ENCODE measurements around the gene KIFC3. TPM values are rescaled to one million over a fixed set of nuclear protein-coding genes. Genes with fewer than 3 reads are reported as not detected.

KIFC3 gene
- total RNA-seq, 1 experiment from 2014 or later, result 32.6 TPM

DNA sequence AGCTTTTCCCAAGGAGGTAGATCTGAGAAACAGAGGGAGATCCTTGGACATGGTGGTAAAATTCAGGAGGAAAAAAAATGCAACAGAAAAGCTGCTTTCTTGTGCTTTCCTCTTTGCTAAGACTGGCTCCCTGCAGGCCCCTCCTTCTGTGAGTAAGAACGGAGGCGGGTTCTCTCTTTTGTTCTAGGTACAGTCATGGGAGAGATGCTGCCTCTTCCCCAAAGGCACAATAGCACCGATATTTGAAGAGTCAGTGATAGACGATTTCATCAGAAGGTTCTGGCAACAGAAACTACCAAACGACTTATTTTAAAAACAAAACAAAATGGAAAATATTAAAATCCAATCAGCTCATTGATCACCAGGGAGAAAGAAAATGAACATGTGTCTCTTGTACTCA is 32.6 kb upstream of the KIFC3 start:
- no peaks in the 10 kb centered on the region for H3K27me3 ChIP-seq (ENCODE audit: low read length)
- peaks cover 8% of the 10 kb centered on the region for H3K4me1 ChIP-seq (ENCODE audit: insufficient read depth, low read length)
- H3K36me3 ChIP-seq (ENCODE audit: low read depth, low read length), result no peaks in the 10 kb centered on the region
- 0 out of 2 replicates have a peak overlapping the region, but pooled peaks have one; percentile 32 for H3K4me3 ChIP-seq (ENCODE audit: low read length)
- POLR2A ChIA-PET (ENCODE audit: unreplicated experiment), result no interaction called here
- H3K9ac ChIP-seq (ENCODE audit: low read length), result no peak overlapping the region
- H2AFZ ChIP-seq (ENCODE audit: low read length), result peak overlapping the region; percentile 62; the same call in 1 of the 2 replicates
- DNase-seq (peak; percentile 42), ATAC-seq (peak; percentile 56)
- no TSS peak for BruUV-seq (replicated peaks)
- H4K20me1 ChIP-seq (ENCODE audit: low read length), result no peaks in the 10 kb centered on the region
- no peak overlapping the region for H3K27ac ChIP-seq (ENCODE audit: low read length)
- no peaks in the 10 kb centered on the region for H3K79me2 ChIP-seq (ENCODE audit: low read length)
- no peaks in the 10 kb centered on the region for H3K9me2 ChIP-seq (replicated peaks; ENCODE audit: low read length)
- H3F3A ChIP-seq (ENCODE audit: low read length, unreplicated experiment), result no peaks in the 10 kb centered on the region
- peak overlapping the region; percentile 54 for H3K4me2 ChIP-seq (ENCODE audit: low read length)
- CTCF ChIA-PET, result no interaction called here
- no peaks in the 10 kb centered on the region for H3K9me3 ChIP-seq (ENCODE audit: low read length)
- TF ChIP-seq EZH2phosphoT487 (IDR thresholded peaks at IDR 0.05; ENCODE audit: borderline replicate concordance, low read length) (no peak), CTCF (conservative IDR thresholded peaks at IDR 0.05; ENCODE audit: low read depth, low read length) (no peak), EZH2 (IDR thresholded peaks at IDR 0.05; ENCODE audit: low read length, unreplicated experiment) (no peak)
- intact Hi-C loops (cut with micrococcal nuclease), result no loop called here

DNA sequence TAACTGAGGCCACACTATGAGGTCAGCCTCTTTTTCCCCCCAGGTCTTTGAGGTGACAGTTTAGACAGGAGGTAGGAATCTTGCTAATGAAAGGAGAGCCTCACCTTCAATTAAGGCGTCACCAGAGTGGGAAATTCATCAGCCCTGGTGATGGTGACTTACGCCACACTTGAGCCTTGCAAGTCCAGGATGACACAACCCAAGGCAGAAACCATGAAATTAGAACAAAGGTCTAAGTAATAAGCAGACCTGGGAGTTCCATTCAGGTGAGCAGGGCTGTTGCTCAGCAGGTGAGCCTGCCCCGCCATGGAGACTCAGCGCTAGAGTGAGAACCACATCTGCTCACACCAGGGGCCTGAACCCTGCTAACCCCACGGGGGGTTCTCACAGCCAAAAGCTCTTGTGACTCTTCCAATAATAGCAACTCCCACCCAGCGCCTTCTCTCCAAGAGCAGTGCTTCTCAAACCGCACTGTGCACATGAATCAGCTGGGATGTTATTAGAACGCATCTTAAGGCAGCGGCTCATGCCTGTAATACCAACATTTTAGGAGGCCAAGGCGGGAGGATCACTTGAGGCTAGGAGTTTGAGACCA is 28.7 kb upstream of the KIFC3 start:
- no peak overlapping the region for H3K9ac ChIP-seq (ENCODE audit: low read length)
- H3K4me3 ChIP-seq (ENCODE audit: low read length), result no peak overlapping the region
- H3K79me2 ChIP-seq (ENCODE audit: low read length), result no peaks in the 10 kb centered on the region
- no peaks in the 10 kb centered on the region for H3K36me3 ChIP-seq (ENCODE audit: low read depth, low read length)
- H3K9me3 ChIP-seq (ENCODE audit: low read length), result no peaks in the 10 kb centered on the region
- POLR2A ChIA-PET (ENCODE audit: unreplicated experiment), result no interaction called here
- no peaks in the 10 kb centered on the region for H3F3A ChIP-seq (ENCODE audit: low read length, unreplicated experiment)
- H3K27me3 ChIP-seq (ENCODE audit: low read length), result no peaks in the 10 kb centered on the region
- no peak for ATAC-seq
- TF ChIP-seq EZH2phosphoT487 (IDR thresholded peaks at IDR 0.05; ENCODE audit: borderline replicate concordance, low read length) (no peak), EZH2 (IDR thresholded peaks at IDR 0.05; ENCODE audit: low read length, unreplicated experiment) (no peak), CTCF (conservative IDR thresholded peaks at IDR 0.05; ENCODE audit: low read depth, low read length) (no peak)
- no peaks in the 10 kb centered on the region for H4K20me1 ChIP-seq (ENCODE audit: low read length)
- H3K4me2 ChIP-seq (ENCODE audit: low read length), result no peak overlapping the region
- H3K4me1 ChIP-seq (ENCODE audit: insufficient read depth, low read length), result peaks cover 8% of the 10 kb centered on the region
- intact Hi-C loops (cut with micrococcal nuclease), result no loop called here
- DNase-seq, result no peak
- H2AFZ ChIP-seq (ENCODE audit: low read length), result no peak overlapping the region
- no peak overlapping the region for H3K27ac ChIP-seq (ENCODE audit: low read length)
- CTCF ChIA-PET, result no interaction called here
- no TSS peak for BruUV-seq (replicated peaks)
- H3K9me2 ChIP-seq (replicated peaks; ENCODE audit: low read length), result no peaks in the 10 kb centered on the region

GRCh38 chr16:57829969-57830360 is 27.7 kb upstream of the KIFC3 start:
- BruUV-seq (replicated peaks), result no TSS peak
- Histone ChIP-seq H3K4me2 (ENCODE audit: low read length) (no peak overlapping the region), H3F3A (ENCODE audit: low read length, unreplicated experiment) (no peaks in the 10 kb centered on the region), H3K9me2 (replicated peaks; ENCODE audit: low read length) (no peaks in the 10 kb centered on the region), H3K79me2 (ENCODE audit: low read length) (no peaks in the 10 kb centered on the region), H3K36me3 (ENCODE audit: low read depth, low read length) (no peaks in the 10 kb centered on the region), H3K27me3 (ENCODE audit: low read length) (no peaks in the 10 kb centered on the region), H3K9ac (ENCODE audit: low read length) (no peak overlapping the region), H3K9me3 (ENCODE audit: low read length) (no peaks in the 10 kb centered on the region), H3K27ac (ENCODE audit: low read length) (no peak overlapping the region), H3K4me3 (ENCODE audit: low read length) (no peak overlapping the region), H4K20me1 (ENCODE audit: low read length) (no peaks in the 10 kb centered on the region), H3K4me1 (ENCODE audit: insufficient read depth, low read length) (peaks cover 8% of the 10 kb centered on the region), H2AFZ (ENCODE audit: low read length) (no peak overlapping the region)
- intact Hi-C loops (cut with micrococcal nuclease), result no loop called here
- CTCF ChIA-PET, result no interaction called here
- DNase-seq (no peak), ATAC-seq (no peak)
- TF ChIP-seq EZH2phosphoT487 (IDR thresholded peaks at IDR 0.05; ENCODE audit: borderline replicate concordance, low read length), result no peak
- no peak for TF ChIP-seq CTCF (conservative IDR thresholded peaks at IDR 0.05; ENCODE audit: low read depth, low read length)
- TF ChIP-seq EZH2 (IDR thresholded peaks at IDR 0.05; ENCODE audit: low read length, unreplicated experiment), result no peak
- POLR2A ChIA-PET (ENCODE audit: unreplicated experiment), result no interaction called here

Measured in PC-3 (cell line).